Measurements from ENCODE around the gene SPATA46. TPM values are rescaled to one million over a fixed set of nuclear protein-coding genes. Genes with fewer than 3 reads are reported as not detected.

SPATA46 gene
- total RNA-seq, 2 donors from 2014 or later = not detected

DNA sequence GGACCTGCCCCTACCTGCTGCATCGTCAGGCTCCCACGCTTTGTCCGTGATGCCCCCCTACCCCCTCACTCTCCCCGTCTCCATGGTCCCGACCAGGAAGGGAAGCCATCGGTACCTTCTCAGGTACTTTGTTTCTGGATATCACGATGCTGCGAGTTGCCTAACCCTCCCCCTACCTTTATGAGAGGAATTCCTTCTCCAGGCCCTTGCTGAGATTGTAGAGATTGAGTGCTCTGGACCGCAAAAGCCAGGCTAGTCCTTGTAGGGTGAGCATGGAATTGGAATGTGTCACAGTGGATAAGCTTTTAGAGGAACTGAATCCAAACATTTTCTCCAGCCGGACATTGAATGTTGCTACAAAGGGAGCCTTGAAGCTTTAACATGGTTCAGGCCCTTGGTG lies 8.9 kb downstream of the SPATA46 start:
- Histone ChIP-seq H3K9me3 (no peaks in the 10 kb centered on the region), H3K27ac (peak overlapping the region; percentile 75), H3K4me1 (peaks cover 4% of the 10 kb centered on the region), H3K27me3 (no peaks in the 10 kb centered on the region), H3K4me3 (no peak overlapping the region), H3K36me3 (no peaks in the 10 kb centered on the region), H3K9ac (ENCODE audit: low read depth in 2 of 2, low read length in 2 of 2) (peak overlapping the region in 1 of 2 donors; percentile 14)
- intact Hi-C loops (cut with DNase I) = no loop called here
- TF ChIP-seq, protein P1, sequence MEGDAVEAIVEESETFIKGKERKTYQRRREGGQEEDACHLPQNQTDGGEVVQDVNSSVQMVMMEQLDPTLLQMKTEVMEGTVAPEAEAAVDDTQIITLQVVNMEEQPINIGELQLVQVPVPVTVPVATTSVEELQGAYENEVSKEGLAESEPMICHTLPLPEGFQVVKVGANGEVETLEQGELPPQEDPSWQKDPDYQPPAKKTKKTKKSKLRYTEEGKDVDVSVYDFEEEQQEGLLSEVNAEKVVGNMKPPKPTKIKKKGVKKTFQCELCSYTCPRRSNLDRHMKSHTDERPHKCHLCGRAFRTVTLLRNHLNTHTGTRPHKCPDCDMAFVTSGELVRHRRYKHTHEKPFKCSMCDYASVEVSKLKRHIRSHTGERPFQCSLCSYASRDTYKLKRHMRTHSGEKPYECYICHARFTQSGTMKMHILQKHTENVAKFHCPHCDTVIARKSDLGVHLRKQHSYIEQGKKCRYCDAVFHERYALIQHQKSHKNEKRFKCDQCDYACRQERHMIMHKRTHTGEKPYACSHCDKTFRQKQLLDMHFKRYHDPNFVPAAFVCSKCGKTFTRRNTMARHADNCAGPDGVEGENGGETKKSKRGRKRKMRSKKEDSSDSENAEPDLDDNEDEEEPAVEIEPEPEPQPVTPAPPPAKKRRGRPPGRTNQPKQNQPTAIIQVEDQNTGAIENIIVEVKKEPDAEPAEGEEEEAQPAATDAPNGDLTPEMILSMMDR (IDR thresholded peaks at IDR 0.05) = no peak
- DNase-seq = no peak

DNA sequence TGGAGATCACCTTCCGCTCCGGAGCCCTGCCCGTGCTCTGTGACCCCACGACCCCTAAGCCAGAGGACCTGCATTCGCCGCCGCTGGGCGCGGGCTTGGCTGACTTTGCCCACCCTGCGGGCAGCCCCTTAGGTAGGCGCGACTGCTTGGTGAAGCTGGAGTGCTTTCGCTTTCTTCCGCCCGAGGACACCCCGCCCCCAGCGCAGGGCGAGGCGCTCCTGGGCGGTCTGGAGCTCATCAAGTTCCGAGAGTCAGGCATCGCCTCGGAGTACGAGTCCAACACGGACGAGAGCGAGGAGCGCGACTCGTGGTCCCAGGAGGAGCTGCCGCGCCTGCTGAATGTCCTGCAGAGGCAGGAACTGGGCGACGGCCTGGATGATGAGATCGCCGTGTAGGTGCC lies 9.6 kb downstream of the SPATA46 start:
- H3K36me3 ChIP-seq = no peaks in the 10 kb centered on the region
- no peaks in the 10 kb centered on the region for H3K27me3 ChIP-seq
- intact Hi-C loops (cut with DNase I) = no loop called here
- H3K9ac ChIP-seq (ENCODE audit: low read depth in 2 of 2, low read length in 2 of 2) = peak overlapping the region in 1 of 2 donors; percentile 5
- DNase-seq = no peak
- TF ChIP-seq, protein P1 (IDR thresholded peaks at IDR 0.05) = no peak
- no peaks in the 10 kb centered on the region for H3K9me3 ChIP-seq
- no peak overlapping the region for H3K27ac ChIP-seq
- H3K4me3 ChIP-seq = no peak overlapping the region
- no peaks in the 10 kb centered on the region for H3K4me1 ChIP-seq

DNA sequence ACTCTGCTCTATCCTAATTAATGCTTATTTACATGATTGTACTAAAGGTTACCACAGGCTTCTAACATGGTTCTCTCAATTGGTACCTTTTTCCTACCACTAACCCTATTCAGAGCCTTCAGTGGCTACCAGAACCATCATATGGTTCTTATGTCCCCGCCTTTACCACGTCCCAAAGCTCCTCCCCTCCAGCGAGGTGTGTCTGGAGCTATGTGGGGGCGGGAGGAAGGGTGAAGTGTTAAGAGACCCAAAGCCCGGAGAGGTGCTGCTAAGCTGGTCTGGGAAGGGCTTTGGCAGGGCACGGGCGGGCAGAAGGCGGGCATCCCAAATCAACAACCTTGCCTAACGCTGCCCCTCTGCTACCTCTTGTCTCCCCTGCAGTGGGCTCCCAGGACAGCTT lies 10.0 kb downstream of the SPATA46 start:
- H3K27ac ChIP-seq = no peak overlapping the region
- no peaks in the 10 kb centered on the region for H3K9me3 ChIP-seq
- intact Hi-C loops (cut with DNase I) = no loop called here
- no peak overlapping the region for H3K4me3 ChIP-seq
- no peaks in the 10 kb centered on the region for H3K4me1 ChIP-seq
- H3K36me3 ChIP-seq = no peaks in the 10 kb centered on the region
- TF ChIP-seq, protein P1 (IDR thresholded peaks at IDR 0.05) = no peak
- no peak for DNase-seq
- no peaks in the 10 kb centered on the region for H3K27me3 ChIP-seq
- H3K9ac ChIP-seq (ENCODE audit: low read depth in 2 of 2, low read length in 2 of 2) = peak overlapping the region in 1 of 2 donors; percentile 5

DNA sequence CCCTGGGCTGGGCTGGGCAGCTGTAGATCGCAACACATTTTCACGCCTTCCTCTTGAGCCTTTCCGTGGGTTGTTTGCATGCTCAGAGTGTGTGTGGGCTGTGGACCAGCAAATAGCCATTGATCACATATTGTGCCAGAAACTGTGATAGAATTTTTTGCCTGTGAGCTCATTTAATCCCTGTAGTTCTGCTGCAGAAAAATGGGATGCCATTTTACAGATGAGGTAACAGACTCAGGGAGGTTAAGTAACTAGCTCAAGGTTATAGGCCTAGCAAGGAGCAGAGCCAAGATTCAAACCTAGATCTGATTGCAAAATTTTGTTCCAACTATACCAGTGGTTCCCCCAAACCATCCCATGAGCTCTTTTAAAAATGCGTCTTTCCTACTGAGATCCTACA lies 10.5 kb downstream of the SPATA46 start:
- H3K4me3 ChIP-seq = no peak overlapping the region
- no peak for DNase-seq
- no peaks in the 10 kb centered on the region for H3K9me3 ChIP-seq
- TF ChIP-seq, protein P1 (IDR thresholded peaks at IDR 0.05) = no peak
- H3K9ac ChIP-seq (ENCODE audit: low read depth in 2 of 2, low read length in 2 of 2) = no peak overlapping the region
- no peak overlapping the region for H3K27ac ChIP-seq
- no peaks in the 10 kb centered on the region for H3K27me3 ChIP-seq
- no peaks in the 10 kb centered on the region for H3K4me1 ChIP-seq
- H3K36me3 ChIP-seq = no peaks in the 10 kb centered on the region
- intact Hi-C loops (cut with DNase I) = no loop called here

- Histone ChIP-seq H3K36me3 (no peaks in the 10 kb centered on the region), H3K9ac (ENCODE audit: low read depth in 2 of 2, low read length in 2 of 2) (no peak overlapping the region), H3K4me3 (no peak overlapping the region), H3K4me1 (no peaks in the 10 kb centered on the region), H3K9me3 (no peaks in the 10 kb centered on the region), H3K27me3 (no peaks in the 10 kb centered on the region), H3K27ac (no peak overlapping the region)
- TF ChIP-seq, protein P1 (IDR thresholded peaks at IDR 0.05) = no peak
- DNase-seq = no peak
- intact Hi-C loops (cut with DNase I) = no loop called here
Measured at GRCh38 chr1:162365284-162366020, 11.2 kb downstream of the SPATA46 start.

Data from colonic mucosa (tissue), 4 donors.